Trophoblast cell (in vitro differentiated cells and primary cell): Measurements from ENCODE around the gene UPK3B.
"Not testable (repeated sequence)": the region's sequence is repeated elsewhere in the genome, so short reads cannot be mapped to it uniquely, and the experiment has no call there.

Experiments used
- DNase-seq, 2 donors: peaks; one replicate each; pipeline ENCODE4 v3.0.0-alpha.2; 2016
- H2AFZ ChIP-seq: 2 replicates; pipeline ENCODE4 v1.6.1; 2013; ENCODE audit warnings: low read length, moderate library complexity, mild to moderate bottlenecking; ENCODE audit not compliant: insufficient read depth, poor library complexity
- H2AK5ac ChIP-seq: 2 replicates; pipeline ENCODE4 v1.6.1; 2013; ENCODE audit warnings: mild to moderate bottlenecking, low read length
- H2BK120ac ChIP-seq: 2 replicates; pipeline ENCODE4 v1.6.1; 2013; ENCODE audit warnings: low read length, mild to moderate bottlenecking, moderate library complexity; ENCODE audit not compliant: insufficient read depth, poor library complexity
- H2BK12ac ChIP-seq: 2 replicates; pipeline ENCODE4 v1.6.1; 2013; ENCODE audit warnings: mild to moderate bottlenecking, low read length, moderate library complexity
- H2BK5ac ChIP-seq: 2 replicates; pipeline ENCODE4 v1.6.1; 2013; ENCODE audit warnings: low read length, low read depth, moderate library complexity, mild to moderate bottlenecking; ENCODE audit not compliant: poor library complexity
- H3K14ac ChIP-seq: 2 replicates; pipeline ENCODE4 v1.6.1; 2013; ENCODE audit warnings: mild to moderate bottlenecking, low read length
- H3K18ac ChIP-seq: 2 replicates; pipeline ENCODE4 v1.6.1; 2013; ENCODE audit warnings: mild to moderate bottlenecking, low read length
- H3K23ac ChIP-seq: 2 replicates; pipeline ENCODE4 v1.6.1; 2013; ENCODE audit warnings: low read length
- H3K27ac ChIP-seq: 2 replicates; pipeline ENCODE4 v1.5.1; 2013; ENCODE audit warnings: low read depth, mild to moderate bottlenecking, inconsistent platforms, low read length, moderate library complexity
- H3K27me3 ChIP-seq: 2 replicates; pipeline ENCODE4 v1.6.1; 2013; ENCODE audit warnings: inconsistent platforms, mild to moderate bottlenecking, low read length, moderate library complexity; ENCODE audit not compliant: insufficient read depth
- H3K36me3 ChIP-seq, 2 experiments: 1 replicate in 1 of 2; 2 replicates in 1 of 2; pipeline ENCODE4 v1.6.1; 2013; ENCODE audit warnings: low read length in 2 of 2, mild to moderate bottlenecking in 2 of 2, moderate library complexity in 1 of 2; ENCODE audit not compliant: insufficient read depth in 2 of 2, control insufficient read depth in 1 of 2
- H3K4ac ChIP-seq: 2 replicates; pipeline ENCODE4 v1.6.1; 2013; ENCODE audit warnings: low read depth, mild to moderate bottlenecking, low read length, moderate library complexity
- H3K4me1 ChIP-seq, 2 experiments: 1 replicate in 1 of 2; 2 replicates in 1 of 2; pipeline ENCODE4 v1.6.1; 2013; ENCODE audit warnings: low read length in 2 of 2, mild to moderate bottlenecking in 2 of 2, moderate library complexity in 1 of 2; ENCODE audit not compliant: insufficient read depth in 2 of 2, control insufficient read depth in 1 of 2
- H3K4me2 ChIP-seq: 2 replicates; pipeline ENCODE4 v1.6.1; 2013; ENCODE audit warnings: inconsistent platforms, mild to moderate bottlenecking, low read length, moderate library complexity
- H3K4me3 ChIP-seq: 2 replicates; pipeline ENCODE4 v1.5.1; 2013; ENCODE audit warnings: mild to moderate bottlenecking, low read depth, low read length, inconsistent platforms
- H3K79me1 ChIP-seq: one replicate; pipeline ENCODE4 v1.6.1; 2013; ENCODE audit warnings: low read length
- H3K79me2 ChIP-seq: 2 replicates; pipeline ENCODE4 v1.6.1; 2013; ENCODE audit warnings: low read length, mild to moderate bottlenecking; ENCODE audit not compliant: control insufficient read depth, insufficient read depth, poor library complexity
- H3K9ac ChIP-seq: 2 replicates; pipeline ENCODE4 v1.6.1; 2013; ENCODE audit warnings: mild to moderate bottlenecking, low read length
- H3K9me3 ChIP-seq: 2 replicates; pipeline ENCODE4 v1.6.1; 2013; ENCODE audit warnings: low read depth, mild to moderate bottlenecking, control low read depth, inconsistent platforms, low read length; ENCODE audit not compliant: insufficient read depth
- H4K12ac ChIP-seq: 2 replicates; pipeline ENCODE4 v1.6.1; 2013; ENCODE audit warnings: low read depth, mild to moderate bottlenecking, low read length, moderate library complexity
- H4K8ac ChIP-seq: 2 replicates; pipeline ENCODE4 v1.6.1; 2013; ENCODE audit warnings: low read depth, mild to moderate bottlenecking, low read length, moderate library complexity
- H4K91ac ChIP-seq: one replicate; pipeline ENCODE4 v1.6.1; 2013; ENCODE audit warnings: low read depth, mild to moderate bottlenecking, low read length, moderate library complexity
- WGBS: extraction: QIAGEN DNeasy Blood & Tissue Kit; methylation state at CpG from one replicate; pipeline ENCODE4 v1.1.7; 2013; ENCODE audit warnings: missing lambda C conversion rate; ENCODE audit not compliant: insufficient read length, insufficient coverage; ENCODE audit errors: extremely low coverage; 5-methylcytosine and 5-hydroxymethylcytosine counted together

Gene UPK3B

GRCh38 chr7:76473097-76473496 lies 37.3 kb upstream of the UPK3B start:
- not testable (repeated sequence) for H3K27ac ChIP-seq, H3K4ac ChIP-seq, H2BK12ac ChIP-seq, H3K4me1 ChIP-seq, H3K4me2 ChIP-seq, H2AK5ac ChIP-seq, H2AFZ ChIP-seq, H3K79me2 ChIP-seq, H3K27me3 ChIP-seq, H4K8ac ChIP-seq, H3K9ac ChIP-seq, H2BK120ac ChIP-seq, H3K36me3 ChIP-seq, H3K23ac ChIP-seq, H4K91ac ChIP-seq, H3K9me3 ChIP-seq, H3K18ac ChIP-seq, H3K4me3 ChIP-seq, H3K14ac ChIP-seq, H3K79me1 ChIP-seq, DNase-seq, H2BK5ac ChIP-seq, H4K12ac ChIP-seq
- WGBS, result no CpG with 5 or more reads among the region's 6 CpGs

GRCh38 chr7:76476280-76476679 lies 34.1 kb upstream of the UPK3B start:
- not testable (repeated sequence) for H3K18ac ChIP-seq, DNase-seq, H4K91ac ChIP-seq, H2BK5ac ChIP-seq, H3K4me3 ChIP-seq, H3K14ac ChIP-seq, H3K9me3 ChIP-seq, H3K4ac ChIP-seq, H3K9ac ChIP-seq, H2AFZ ChIP-seq, H2BK12ac ChIP-seq, H3K27me3 ChIP-seq, H4K8ac ChIP-seq, H2BK120ac ChIP-seq, H3K79me1 ChIP-seq, H4K12ac ChIP-seq, H3K27ac ChIP-seq, H3K23ac ChIP-seq, H3K36me3 ChIP-seq, H2AK5ac ChIP-seq, H3K4me1 ChIP-seq, H3K79me2 ChIP-seq, H3K4me2 ChIP-seq
- WGBS, result no CpG with 5 or more reads among the region's 11 CpGs

- H3K4me3 ChIP-seq, H2AK5ac ChIP-seq, H3K27me3 ChIP-seq, H3K23ac ChIP-seq, H3K18ac ChIP-seq, DNase-seq, H4K91ac ChIP-seq, H4K8ac ChIP-seq, H3K4me1 ChIP-seq, H3K9me3 ChIP-seq, H2BK5ac ChIP-seq, H4K12ac ChIP-seq, H3K4ac ChIP-seq, H3K4me2 ChIP-seq, H3K36me3 ChIP-seq, H2BK120ac ChIP-seq, H3K79me2 ChIP-seq, H3K79me1 ChIP-seq, H2BK12ac ChIP-seq, H3K14ac ChIP-seq, H2AFZ ChIP-seq, H3K9ac ChIP-seq, H3K27ac ChIP-seq: not testable (repeated sequence)
- no CpG with 5 or more reads among the region's 24 CpGs for WGBS
These were observed 33.4 kb upstream of the UPK3B start for GRCh38 chr7:76476742-76477474.

GRCh38 chr7:76479628-76480027 lies 30.7 kb upstream of the UPK3B start:
- peak in 1 of 2 donors; percentile 9 for DNase-seq
- H2BK5ac ChIP-seq, H3K9ac ChIP-seq, H2BK12ac ChIP-seq, H3K4me1 ChIP-seq, H3K79me1 ChIP-seq, H4K12ac ChIP-seq, H2AFZ ChIP-seq, H3K27ac ChIP-seq, H3K23ac ChIP-seq, H3K4ac ChIP-seq, H4K91ac ChIP-seq, H4K8ac ChIP-seq, H3K18ac ChIP-seq, H2BK120ac ChIP-seq, H3K4me3 ChIP-seq, H3K9me3 ChIP-seq, H2AK5ac ChIP-seq, H3K79me2 ChIP-seq, H3K14ac ChIP-seq, H3K27me3 ChIP-seq, H3K4me2 ChIP-seq: not testable (repeated sequence)
- WGBS, result no CpG with 5 or more reads among the region's 11 CpGs
- peaks cover 14 to 17% of the 10 kb centered on the region in 2 experiments for H3K36me3 ChIP-seq
